Caco-2 (cell line): Measurements from ENCODE around the gene PRRC2A. TPM values are rescaled to one million over a fixed set of nuclear protein-coding genes. Genes with fewer than 3 reads are reported as not detected.

Experiments
- BruUV-seq: library from RNA; stranded (reverse); fragments of 400-500 nt; replicated peaks from 2 replicates; lab custom pipeline; 2021; lab: Mats Ljungman, UMichigan
- CTCF ChIA-PET: fragments of 300-600 bp; sonication (Branson Sonifier 250); formaldehyde crosslinking; loops from one replicate; lab custom pipeline; 2022; ENCODE audit warnings: antibody characterized with exemption; lab: Charles Lee
- POLR2A ChIA-PET: fragments of 300-600 bp; sonication (Branson Sonifier 250); formaldehyde crosslinking; loops from one replicate; lab custom pipeline; 2022; ENCODE audit warnings: antibody characterized with exemption; lab: Charles Lee
- DNase-seq, 2 experiments: peaks; one replicate each; pipeline versions ENCODE4 v3.0.0 to v3.0.0-alpha.2; 2020 to 2022
- H3K27me3 ChIP-seq: replicated peaks from 2 replicates; pipeline ENCODE4 v1.6.0; 2011; ENCODE audit warnings: low read length; ENCODE audit not compliant: control insufficient read depth, insufficient read depth
- H3K36me3 ChIP-seq: 2 replicates; pipeline ENCODE4 v1.5.1; 2011; ENCODE audit warnings: low read length; ENCODE audit not compliant: control insufficient read depth, insufficient read depth
- H3K4me1 ChIP-seq: fragments of 250-450 bp; sonication (Bioruptor Pico); 2 replicates; pipeline ENCODE4 v1.5.1; 2020; ENCODE audit warnings: mild to moderate bottlenecking
- H3K4me3 ChIP-seq: 2 replicates; pipeline ENCODE4 v1.5.1; 2011; ENCODE audit warnings: low read depth, mild to moderate bottlenecking, control low read depth, low read length
- H3K9me3 ChIP-seq: fragments of 250-450 bp; sonication (Bioruptor Pico); 2 replicates; pipeline ENCODE4 v1.5.1; 2020; ENCODE audit warnings: mild to moderate bottlenecking, moderate library complexity
- H3K27ac Mint-ChIP-seq: one replicate; pipeline ENCODE4 v1.8.0; 2022; ENCODE audit warnings: mixed read lengths; ENCODE audit not compliant: unreplicated experiment
- H3K27me3 Mint-ChIP-seq: one replicate; pipeline ENCODE4 v1.8.0; 2022; ENCODE audit warnings: mixed read lengths; ENCODE audit not compliant: insufficient read depth, unreplicated experiment
- H3K36me3 Mint-ChIP-seq: one replicate; pipeline ENCODE4 v1.8.0; 2022; ENCODE audit warnings: mild to moderate bottlenecking, mixed read lengths; ENCODE audit not compliant: insufficient read depth, unreplicated experiment
- H3K4me1 Mint-ChIP-seq: one replicate; pipeline ENCODE4 v1.8.0; 2022; ENCODE audit warnings: low read depth, mixed read lengths; ENCODE audit not compliant: unreplicated experiment
- H3K4me3 Mint-ChIP-seq: one replicate; pipeline ENCODE4 v1.8.0; 2022; ENCODE audit warnings: mild to moderate bottlenecking, moderate library complexity, mixed read lengths; ENCODE audit not compliant: unreplicated experiment
- H3K9me3 Mint-ChIP-seq: one replicate; pipeline ENCODE4 v1.8.0; 2022; ENCODE audit warnings: mixed read lengths; ENCODE audit not compliant: unreplicated experiment
- intact Hi-C: fragments of 100-400 bp; cut with micrococcal nuclease; formaldehyde crosslinking; loops from one replicate; pipeline ENCODE4 v1.10.0; 2022; ENCODE audit not compliant: unreplicated experiment
- total RNA-seq: library from RNA; stranded (reverse); gene quantifications from 2 replicates; pipeline ENCODE4 v1.2.3, GENCODE V29; 2022
- TF ChIP-seq, protein P1 (sequence below), 2 experiments: fragments of 200-600 bp in 1 of 2; IDR thresholded peaks; 1 replicate in 1 of 2; 2 replicates in 1 of 2; pipeline versions ENCODE4 v1.5.1 to v1.8.0; 2011 to 2022; ENCODE audit warnings: antibody characterized with exemption in 1 of 2, control low read depth in 1 of 2, inconsistent platforms in 1 of 2, low read depth in 1 of 2, low read length in 1 of 2, mild to moderate bottlenecking in 1 of 2, moderate library complexity in 1 of 2; ENCODE audit not compliant: insufficient read depth in 1 of 2, severe bottlenecking in 1 of 2, unreplicated experiment in 1 of 2

The PRRC2A gene
- total RNA-seq, 1 experiment from 2014 or later, result 222 TPM

DNA sequence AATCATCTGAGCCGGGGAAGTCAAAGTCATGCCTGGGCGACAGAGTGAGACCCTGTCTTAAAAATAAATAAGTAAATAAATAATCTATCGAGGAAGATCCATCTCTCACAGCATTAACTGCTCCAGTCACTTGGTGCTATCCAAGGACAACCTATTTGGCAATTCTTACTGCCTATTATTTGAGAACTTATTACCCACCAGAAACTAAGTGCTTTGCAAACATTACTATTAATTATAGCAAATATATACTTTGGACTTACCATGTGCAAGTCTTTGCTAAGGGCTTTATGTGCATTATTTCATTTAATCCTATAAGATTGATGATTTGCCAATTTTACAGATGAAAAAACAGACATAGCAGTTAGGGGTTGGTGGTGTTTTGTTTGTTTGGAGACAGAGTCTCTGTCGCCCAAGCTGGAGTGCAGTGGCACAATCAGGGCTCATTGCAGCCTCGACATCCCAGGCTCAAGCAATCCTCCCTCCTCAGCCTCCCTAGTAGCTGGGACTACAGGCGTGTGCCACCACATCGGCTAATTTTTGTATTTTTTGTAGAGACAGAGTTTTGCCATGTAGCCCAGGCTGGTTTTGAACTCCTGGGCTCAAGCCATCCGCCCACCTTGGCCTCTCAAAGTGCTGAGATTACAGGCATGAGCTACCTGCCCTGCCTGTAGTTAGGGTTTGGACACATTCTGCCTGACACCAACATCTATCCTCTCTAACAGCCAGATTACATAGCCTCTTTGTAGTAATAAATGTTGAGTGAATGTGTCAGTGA lies 34.2 kb downstream of the PRRC2A start:
- H3K4me1 ChIP-seq, result peaks cover 46% of the 10 kb centered on the region
- peak overlapping the region; percentile 6; the same call in 1 of the 2 replicates for H3K4me3 ChIP-seq
- Mint-ChIP-seq H3K4me1 (peaks cover 41% of the 10 kb centered on the region), H3K27me3 (no peaks in the 10 kb centered on the region), H3K27ac (peak overlapping the region; percentile 74), H3K36me3 (peaks cover 65% of the 10 kb centered on the region), H3K4me3 (no peak overlapping the region), H3K9me3 (no peaks in the 10 kb centered on the region)
- H3K36me3 ChIP-seq, result peaks cover 7% of the 10 kb centered on the region
- CTCF ChIA-PET, result interaction anchor here (0.6 to 1.1 kb wide), 3 partner anchors 28 to 108 kb away, joined by 3 to 4 read pairs (median 3); partner anchors contain the start of gene ATP6V1G2
- intact Hi-C loops, result loop anchor here (2.0 kb wide), 1 partner anchor 108 kb away; the partner anchor contains the start of genes ATP6V1G2 and NFKBIL1
- BruUV-seq, result no TSS peak
- no peaks in the 10 kb centered on the region for H3K27me3 ChIP-seq
- no peak for DNase-seq
- POLR2A ChIA-PET, result interaction anchor here (0.6 to 1.7 kb wide), 11 partner anchors 8 to 208 kb away, joined by 3 to 25 read pairs (median 4); partner anchors contain the start of genes CSNK2B, DDX39B, GPANK1 and HSPA1A
- no peaks in the 10 kb centered on the region for H3K9me3 ChIP-seq
- TF ChIP-seq, protein P1, sequence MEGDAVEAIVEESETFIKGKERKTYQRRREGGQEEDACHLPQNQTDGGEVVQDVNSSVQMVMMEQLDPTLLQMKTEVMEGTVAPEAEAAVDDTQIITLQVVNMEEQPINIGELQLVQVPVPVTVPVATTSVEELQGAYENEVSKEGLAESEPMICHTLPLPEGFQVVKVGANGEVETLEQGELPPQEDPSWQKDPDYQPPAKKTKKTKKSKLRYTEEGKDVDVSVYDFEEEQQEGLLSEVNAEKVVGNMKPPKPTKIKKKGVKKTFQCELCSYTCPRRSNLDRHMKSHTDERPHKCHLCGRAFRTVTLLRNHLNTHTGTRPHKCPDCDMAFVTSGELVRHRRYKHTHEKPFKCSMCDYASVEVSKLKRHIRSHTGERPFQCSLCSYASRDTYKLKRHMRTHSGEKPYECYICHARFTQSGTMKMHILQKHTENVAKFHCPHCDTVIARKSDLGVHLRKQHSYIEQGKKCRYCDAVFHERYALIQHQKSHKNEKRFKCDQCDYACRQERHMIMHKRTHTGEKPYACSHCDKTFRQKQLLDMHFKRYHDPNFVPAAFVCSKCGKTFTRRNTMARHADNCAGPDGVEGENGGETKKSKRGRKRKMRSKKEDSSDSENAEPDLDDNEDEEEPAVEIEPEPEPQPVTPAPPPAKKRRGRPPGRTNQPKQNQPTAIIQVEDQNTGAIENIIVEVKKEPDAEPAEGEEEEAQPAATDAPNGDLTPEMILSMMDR (IDR thresholded peaks at IDR 0.05; ENCODE audit: insufficient read depth in 1 of 2, low read depth in 1 of 2, low read length in 1 of 2, severe bottlenecking in 1 of 2, unreplicated experiment in 1 of 2), result no peak

DNA sequence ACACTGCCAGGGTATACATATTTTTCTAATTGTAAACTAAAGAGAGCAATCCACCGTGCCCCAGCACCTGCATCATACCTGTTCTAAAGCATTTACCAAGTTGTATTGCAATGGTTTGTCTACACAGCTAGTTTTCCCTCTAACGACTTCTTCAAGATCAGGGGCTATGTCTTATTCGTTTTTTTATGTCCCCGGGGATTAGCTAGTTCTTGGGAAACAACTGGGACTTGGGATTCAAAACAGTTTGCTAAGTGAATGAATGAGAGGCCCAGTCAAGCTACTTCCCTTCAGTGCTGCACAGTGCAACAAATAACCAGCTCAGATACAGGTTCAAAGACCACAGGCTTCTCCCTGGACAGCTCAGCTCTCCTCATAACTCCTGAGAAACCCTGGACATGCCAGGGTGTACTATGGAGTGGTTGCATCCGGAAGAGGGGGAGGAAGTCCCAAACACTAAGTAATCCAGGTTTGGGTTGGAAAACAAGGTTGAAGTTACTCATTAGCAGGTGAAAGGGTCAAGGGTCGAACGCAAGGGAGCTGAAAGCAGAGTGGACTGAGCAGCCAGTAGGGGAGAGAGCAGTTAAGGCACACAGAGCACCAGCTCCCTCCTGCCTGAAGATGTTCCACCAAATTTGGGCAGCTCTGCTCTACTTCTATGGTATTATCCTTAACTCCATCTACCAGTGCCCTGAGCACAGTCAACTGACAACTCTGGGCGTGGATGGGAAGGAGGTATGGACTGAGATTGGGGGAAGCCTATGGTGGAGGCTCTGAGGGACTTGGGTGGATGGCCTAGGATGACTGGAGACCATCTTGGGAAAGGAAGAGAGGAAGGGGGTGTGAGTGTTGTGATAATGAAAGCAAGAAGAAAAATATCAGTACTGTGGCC lies 35.1 kb downstream of the PRRC2A start, which contains the start of gene APOM:
Gene APOM (plus strand): TSS at position 546 of the 889 bp plus-strand sequence. CDS start 73 bp downstream, at position 619.
- no TSS peak for BruUV-seq
- H3K9me3 ChIP-seq, result no peaks in the 10 kb centered on the region
- H3K4me3 Mint-ChIP-seq, result peak within 1 kb of the TSS; percentile 60
- no peaks in the 10 kb centered on the region for H3K27me3 Mint-ChIP-seq
- peaks cover 41% of the 10 kb centered on the region for H3K4me1 Mint-ChIP-seq
- H3K36me3 Mint-ChIP-seq, result peaks cover 66% of the 10 kb centered on the region
- H3K4me3 ChIP-seq, result peak within 1 kb of the TSS; percentile 20
- H3K27me3 ChIP-seq, result no peaks in the 10 kb centered on the region
- DNase-seq, result peak; percentile 80 to 87
- peaks cover 7% of the 10 kb centered on the region for H3K36me3 ChIP-seq
- ChIA-PET POLR2A (interaction anchor here (0.5 to 1.7 kb wide), 13 partner anchors 9 to 207 kb away, joined by 3 to 25 read pairs (median 4); partner anchors contain the start of genes CSNK2B, DDX39B, GPANK1 and HSPA1A), CTCF (interaction anchor here (0.6 to 1.1 kb wide), 5 partner anchors 9 to 1393 kb away, joined by 3 to 4 read pairs (median 3); partner anchors contain the start of genes ATP6V1G2 and GPANK1)
- peak within 1 kb of the TSS; percentile 74 for H3K27ac Mint-ChIP-seq
- H3K4me1 ChIP-seq, result peaks cover 46% of the 10 kb centered on the region
- TF ChIP-seq, protein P1 (IDR thresholded peaks at IDR 0.05; ENCODE audit: insufficient read depth in 1 of 2, low read depth in 1 of 2, low read length in 1 of 2, severe bottlenecking in 1 of 2, unreplicated experiment in 1 of 2), result peak in 1 of 2 experiments; percentile 19
- no peaks in the 10 kb centered on the region for H3K9me3 Mint-ChIP-seq
- intact Hi-C loops, result loop anchor here (2.0 kb wide), 1 partner anchor 109 kb away; the partner anchor contains the start of genes ATP6V1G2 and NFKBIL1
